GM12865 (cell line): ENCODE measurements around the gene BPIFB4.

ENCODE experiments used
- DNase-seq: peaks from one replicate; pipeline ENCODE4 v3.0.0; 2010; ENCODE audit warnings: low read depth
- H3K4me3 ChIP-seq: 2 replicates; pipeline ENCODE4 v1.5.1; 2011; ENCODE audit warnings: mild to moderate bottlenecking, low read depth, low read length, control low read depth
- TF ChIP-seq, protein P1 (sequence below): IDR thresholded peaks from 2 replicates; pipeline ENCODE4 v1.5.1; 2011; ENCODE audit warnings: low read length, control low read depth, low read depth, inconsistent platforms; ENCODE audit not compliant: insufficient read depth; ENCODE audit errors: missing control alignments

Gene BPIFB4

DNA sequence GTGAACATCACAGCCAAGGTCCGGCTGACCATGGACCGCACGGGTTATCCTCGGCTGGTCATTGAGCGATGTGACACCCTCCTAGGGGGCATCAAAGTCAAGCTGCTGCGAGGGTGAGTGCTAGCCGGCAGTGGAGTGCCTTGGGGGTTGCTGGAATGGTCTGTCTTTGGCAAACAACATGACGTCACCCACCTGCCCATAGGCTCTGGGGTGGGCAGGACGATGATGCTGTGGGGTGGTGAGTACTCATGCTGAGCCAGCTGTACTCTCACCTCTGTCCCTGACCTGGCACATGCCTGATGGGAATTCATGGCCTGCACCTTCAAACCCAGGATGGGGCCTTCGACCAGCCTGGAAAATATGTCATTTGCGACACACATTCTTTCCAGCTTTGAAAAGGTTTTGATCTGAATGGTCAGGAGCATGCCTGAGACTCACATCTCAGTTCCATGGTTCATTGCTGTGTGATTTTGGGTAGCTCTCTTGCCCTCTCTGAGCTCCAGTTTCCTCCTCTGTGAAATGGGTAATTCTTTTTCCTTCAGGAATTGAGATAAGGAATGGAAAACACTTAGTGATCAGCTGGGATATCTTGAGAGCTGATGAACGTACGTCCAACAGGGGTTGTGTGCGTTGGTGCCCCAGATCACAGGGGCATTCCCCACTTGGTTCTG is 6.7 kb downstream of the BPIFB4 start:
- TF ChIP-seq, protein P1, sequence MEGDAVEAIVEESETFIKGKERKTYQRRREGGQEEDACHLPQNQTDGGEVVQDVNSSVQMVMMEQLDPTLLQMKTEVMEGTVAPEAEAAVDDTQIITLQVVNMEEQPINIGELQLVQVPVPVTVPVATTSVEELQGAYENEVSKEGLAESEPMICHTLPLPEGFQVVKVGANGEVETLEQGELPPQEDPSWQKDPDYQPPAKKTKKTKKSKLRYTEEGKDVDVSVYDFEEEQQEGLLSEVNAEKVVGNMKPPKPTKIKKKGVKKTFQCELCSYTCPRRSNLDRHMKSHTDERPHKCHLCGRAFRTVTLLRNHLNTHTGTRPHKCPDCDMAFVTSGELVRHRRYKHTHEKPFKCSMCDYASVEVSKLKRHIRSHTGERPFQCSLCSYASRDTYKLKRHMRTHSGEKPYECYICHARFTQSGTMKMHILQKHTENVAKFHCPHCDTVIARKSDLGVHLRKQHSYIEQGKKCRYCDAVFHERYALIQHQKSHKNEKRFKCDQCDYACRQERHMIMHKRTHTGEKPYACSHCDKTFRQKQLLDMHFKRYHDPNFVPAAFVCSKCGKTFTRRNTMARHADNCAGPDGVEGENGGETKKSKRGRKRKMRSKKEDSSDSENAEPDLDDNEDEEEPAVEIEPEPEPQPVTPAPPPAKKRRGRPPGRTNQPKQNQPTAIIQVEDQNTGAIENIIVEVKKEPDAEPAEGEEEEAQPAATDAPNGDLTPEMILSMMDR, result no peak
- no peak for DNase-seq
- H3K4me3 ChIP-seq, result no peak overlapping the region

DNA sequence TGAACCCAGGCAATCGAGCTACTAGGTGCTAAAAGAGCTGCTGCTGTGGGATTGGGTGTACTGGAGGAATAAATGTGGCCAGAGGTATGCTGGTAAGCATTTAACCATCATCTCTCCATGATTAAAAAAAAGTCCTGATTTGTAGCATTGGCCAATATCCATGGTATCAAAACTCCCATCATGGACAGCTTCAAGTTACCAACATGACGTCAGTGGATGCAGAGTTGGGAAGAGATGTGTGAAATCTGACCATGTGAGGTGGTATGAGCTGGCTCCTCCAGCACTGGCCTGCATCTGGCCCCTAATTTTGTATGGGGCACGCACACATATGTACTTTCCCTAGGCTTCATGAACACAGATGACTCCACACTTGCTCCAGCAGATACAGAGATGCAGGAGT is 11.7 kb downstream of the BPIFB4 start:
- no peak overlapping the region for H3K4me3 ChIP-seq
- TF ChIP-seq, protein P1, result no peak
- DNase-seq, result no peak

DNA sequence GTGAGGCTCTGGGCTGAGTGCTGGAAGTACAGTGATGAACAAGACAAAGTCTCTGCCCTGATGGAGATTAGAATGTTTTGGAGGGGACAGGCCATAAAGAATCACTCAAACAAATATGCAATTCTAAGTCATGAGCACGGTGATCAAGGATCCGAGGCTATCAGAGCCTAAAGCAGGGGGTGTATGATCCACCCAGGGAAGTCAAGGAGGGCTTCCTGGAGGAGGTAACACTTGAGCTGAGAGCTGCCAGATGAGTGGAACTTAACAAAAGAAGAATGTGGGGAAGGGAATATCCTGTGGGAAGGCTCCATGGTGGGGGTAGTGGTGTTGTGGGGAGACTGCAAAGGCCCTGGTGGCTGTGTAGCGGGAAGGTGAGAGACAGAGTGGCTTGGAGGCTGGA is 12.2 kb downstream of the BPIFB4 start:
- TF ChIP-seq, protein P1, result no peak
- H3K4me3 ChIP-seq, result no peak overlapping the region

DNA sequence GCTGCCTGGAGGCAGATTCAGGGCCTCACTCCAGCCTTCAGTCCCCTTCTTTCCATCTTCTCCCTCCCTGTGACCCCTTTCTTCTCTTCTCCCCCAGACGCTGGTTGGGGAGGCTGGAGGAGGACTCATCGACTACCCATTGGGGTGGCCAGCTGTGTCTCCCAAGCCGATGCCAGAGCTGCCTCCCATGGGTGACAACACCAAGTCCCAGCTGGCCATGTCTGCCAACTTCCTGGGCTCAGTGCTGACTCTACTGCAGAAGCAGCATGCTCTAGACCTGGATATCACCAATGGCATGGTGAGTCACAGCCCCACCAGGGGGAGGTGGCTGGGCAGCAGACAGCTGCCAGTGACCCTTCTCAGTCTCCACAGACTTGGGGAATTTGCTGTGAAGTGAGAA is 12.9 kb downstream of the BPIFB4 start:
- DNase-seq, result no peak
- TF ChIP-seq, protein P1, result no peak
- H3K4me3 ChIP-seq, result no peak overlapping the region

More for the DNA sequence above, 12.2 kb downstream of the BPIFB4 start:
- no peak for DNase-seq

DNA sequence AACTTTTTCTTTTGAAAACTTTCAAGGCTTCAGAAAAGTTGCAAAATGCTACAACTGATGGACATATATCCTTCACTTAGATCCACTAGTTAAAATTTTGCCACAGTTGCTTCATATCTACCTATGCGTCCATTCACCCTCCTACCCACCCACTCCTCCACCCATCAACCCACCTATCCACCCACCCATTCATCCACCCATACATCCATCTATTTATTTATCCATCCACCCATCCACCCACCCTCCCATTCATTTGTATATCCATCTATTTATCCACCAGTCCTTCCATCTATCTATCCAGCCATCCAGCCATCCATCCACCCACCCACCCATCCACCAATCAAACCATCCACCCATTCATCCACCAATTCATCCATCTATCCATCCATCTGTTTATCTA is 13.6 kb downstream of the BPIFB4 start:
- H3K4me3 ChIP-seq, result no peak overlapping the region
- TF ChIP-seq, protein P1, result no peak
- no peak for DNase-seq

DNA sequence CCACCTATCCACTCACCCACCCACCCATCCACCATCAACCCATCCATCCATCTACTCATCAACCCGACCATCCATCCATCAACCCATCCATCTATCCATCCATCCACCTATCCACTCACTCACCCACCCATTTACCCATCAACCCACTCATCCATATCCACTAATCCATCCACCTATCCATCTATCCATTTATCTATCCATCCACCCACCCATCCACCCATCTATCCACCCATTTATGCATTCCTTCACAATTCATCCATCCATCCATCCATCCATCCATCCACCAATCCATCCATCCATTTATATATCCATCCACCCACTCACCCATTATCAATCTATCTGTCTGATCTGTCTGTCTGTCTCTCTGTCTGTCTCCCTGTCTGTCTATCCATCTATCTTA is 14.1 kb downstream of the BPIFB4 start:
- TF ChIP-seq, protein P1, result no peak
- no peak for DNase-seq
- no peak overlapping the region for H3K4me3 ChIP-seq

DNA sequence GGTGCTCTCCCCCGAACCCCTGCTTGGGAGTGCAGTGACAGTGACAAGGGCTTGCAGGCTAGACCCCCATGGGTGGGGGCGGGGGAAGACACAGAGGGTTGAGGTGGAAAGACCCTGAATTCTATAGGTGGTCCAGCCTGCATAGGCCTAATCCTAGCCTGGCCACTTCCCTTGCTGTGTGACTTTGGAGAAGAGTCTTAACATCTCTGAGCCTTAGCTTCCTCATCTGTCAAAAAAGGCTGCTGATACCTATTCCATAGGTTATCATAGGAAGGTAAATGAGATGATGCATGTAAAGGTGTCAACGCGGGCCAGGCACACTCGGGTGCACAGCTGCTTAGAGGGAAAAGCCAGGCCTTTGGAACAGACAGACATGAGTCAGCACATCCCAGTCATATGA is 15.8 kb downstream of the BPIFB4 start:
- TF ChIP-seq, protein P1, result no peak
- H3K4me3 ChIP-seq, result no peak overlapping the region
- DNase-seq, result no peak
